HepG2 (cell line): ENCODE results near the gene RELB. TPM values are rescaled to one million over a fixed set of nuclear protein-coding genes. Genes with fewer than 3 reads are reported as not detected.

ENCODE experiments used
- AFF4 ChIP-seq: sonication (generic); formaldehyde crosslinking; IDR thresholded peaks from 2 replicates; pipeline ENCODE4 v1.4.0; 2020; ENCODE audit warnings: missing genetic modification reagents
- AKNA ChIP-seq: sonication (generic); formaldehyde crosslinking; IDR thresholded peaks from 2 replicates; pipeline ENCODE4 v1.4.0; 2020; ENCODE audit warnings: missing genetic modification reagents, borderline replicate concordance
- CREB3 ChIP-seq: sonication (generic); formaldehyde crosslinking; IDR thresholded peaks from 2 replicates; pipeline ENCODE4 v1.5.0; 2020; ENCODE audit warnings: missing genetic modification reagents
- FOSL2 ChIP-seq: sonication (generic); formaldehyde crosslinking; IDR thresholded peaks from 2 replicates; pipeline ENCODE4 v1.4.0; 2020; ENCODE audit warnings: missing genetic modification reagents
- KDM5A ChIP-seq: fragments of 200-600 bp; sonication (generic); IDR thresholded peaks from 2 replicates; pipeline ENCODE4 v1.7.0; 2018; ENCODE audit warnings: antibody characterized with exemption, mild to moderate bottlenecking, low read length, borderline replicate concordance
- RCOR2 ChIP-seq: IDR thresholded peaks from 2 replicates; pipeline ENCODE4 v1.6.1; 2016; ENCODE audit warnings: missing biosample characterization, missing genetic modification reagents
- SETDB1 ChIP-seq: sonication (generic); formaldehyde crosslinking; IDR thresholded peaks from 2 replicates; pipeline ENCODE4 v1.5.1; 2020; ENCODE audit warnings: missing genetic modification reagents, mild to moderate bottlenecking, borderline replicate concordance
- ZBTB44 ChIP-seq: sonication (generic); formaldehyde crosslinking; IDR thresholded peaks from 2 replicates; pipeline ENCODE4 v1.4.0; 2020; ENCODE audit warnings: missing genetic modification reagents
- ZNF646 ChIP-seq: sonication (generic); formaldehyde crosslinking; IDR thresholded peaks from 2 replicates; pipeline ENCODE4 v1.9.0; 2021; ENCODE audit warnings: mild to moderate bottlenecking, missing genetic modification reagents
- polyA plus RNA-seq, 8 experiments: library from polyadenylated mRNA; depleted of rRNA in 3 of 8; stranded (reverse) in 7 of 8; unstranded in 1 of 8; fragments of >200 nt; fragmentation: Illumina TruSeq in 4 of 8; extraction: Trizol in 4 of 8; gene quantifications; 2 replicates each; pipeline versions ENCODE4 v1.2.1 to v1.2.3, GENCODE V29; 2011 to 2016; ENCODE audit warnings: low read depth in 4 of 8, missing spikeins in 1 of 8, mixed read lengths in 1 of 8; ENCODE audit not compliant: insufficient read depth in 1 of 8
- total RNA-seq, 5 experiments: library from RNA; depleted of rRNA; stranded (reverse); fragments of >200 nt; fragmentation: Illumina TruSeq; extraction: Trizol; gene quantifications; 2 replicates each; pipeline ENCODE4 v1.2.3, GENCODE V29; 2016; ENCODE audit warnings: low read depth in 1 of 5

The RELB gene
- total and polyA plus RNA-seq, 2 of the 13 experiments (the other 11 are each of a cell fraction or from before 2014, with no cell fraction given), result 1.9 to 3.5 TPM

- TF ChIP-seq KDM5A (peak; percentile 98), ZBTB44 (CRISPR knock-in tag) (no peak), AKNA (no peak), AFF4 (CRISPR knock-in tag) (no peak), RCOR2 (CRISPR knock-in tag) (no peak), CREB3 (no peak), SETDB1 (no peak), FOSL2 (CRISPR knock-in tag) (peak; percentile 42), ZNF646 (CRISPR knock-in tag) (no peak)
These were observed 46.4 kb upstream of the RELB start, which contains the start of gene CLPTM1 (continued) for GRCh38 chr19:44954649-44955504.
